A172 (cell line): ENCODE results near the gene GBA2. TPM values are rescaled to one million over a fixed set of nuclear protein-coding genes. Genes with fewer than 3 reads are reported as not detected.

Source experiments
- DNase-seq: peaks from one replicate; pipeline ENCODE4 v3.0.0-alpha.2; 2015; ENCODE audit warnings: low spot score
- total RNA-seq: library from RNA; depleted of rRNA; stranded (reverse); fragments of >200 nt; shearing (Covaris generic); gene quantifications from 2 replicates; pipeline ENCODE4 v1.2.3, GENCODE V29; 2014

GBA2 gene
- total RNA-seq, 1 experiment from 2014 or later = 12.2 TPM

DNA sequence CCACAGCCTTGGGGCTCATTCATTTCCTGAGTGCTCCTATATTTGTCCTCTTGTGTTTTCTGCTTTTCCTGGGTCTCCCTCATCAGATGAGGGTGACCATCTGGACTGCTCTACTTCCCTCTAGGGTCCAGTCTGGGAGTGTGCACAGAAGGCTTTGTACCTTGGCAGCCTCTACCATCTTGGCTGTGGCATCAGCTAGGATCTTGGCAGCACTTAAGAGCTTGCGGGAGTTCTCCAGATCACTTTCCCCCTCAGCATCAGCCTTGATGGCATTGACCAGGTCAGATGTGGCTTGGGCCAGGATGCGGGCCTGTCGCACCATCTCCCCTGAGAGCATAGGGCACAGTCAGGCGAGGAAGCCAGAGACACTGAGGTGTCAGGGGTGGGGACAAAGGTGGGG is 32.8 kb downstream of the GBA2 start:
- DNase-seq = no peak

DNA sequence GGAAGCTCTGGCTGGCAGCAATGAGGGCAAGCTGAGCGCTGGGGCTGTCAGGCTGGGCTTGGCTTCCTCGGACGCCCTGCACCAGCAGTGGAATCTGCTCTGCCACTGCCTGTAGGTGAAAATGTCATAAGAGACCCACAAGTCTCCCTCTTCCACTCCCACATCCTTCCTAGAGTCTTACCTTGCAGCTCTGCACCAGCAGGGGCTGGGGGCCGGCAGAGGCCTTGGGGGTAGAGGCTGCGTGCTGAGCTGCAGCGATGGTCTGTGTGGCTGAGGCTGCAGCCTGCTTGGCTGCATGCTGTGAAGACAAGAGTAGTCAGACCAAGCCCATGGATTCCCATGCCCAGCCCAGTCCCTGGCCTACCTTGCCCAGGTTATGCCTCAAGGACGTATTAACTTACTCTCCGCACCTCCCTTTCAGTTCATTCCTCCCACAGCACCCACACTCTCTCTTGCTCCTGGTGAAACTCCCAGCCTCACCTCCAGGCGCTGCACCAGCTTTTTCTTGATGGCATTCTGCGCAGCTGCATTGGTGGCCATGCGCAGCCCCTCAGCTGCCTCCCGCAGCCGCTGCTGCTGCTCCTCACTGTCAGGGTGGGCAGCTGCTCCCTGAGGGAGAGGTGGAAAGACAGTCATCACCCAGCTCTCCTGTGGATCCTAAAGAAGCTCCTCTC is 34.3 kb downstream of the GBA2 start:
- DNase-seq = no peak

DNA sequence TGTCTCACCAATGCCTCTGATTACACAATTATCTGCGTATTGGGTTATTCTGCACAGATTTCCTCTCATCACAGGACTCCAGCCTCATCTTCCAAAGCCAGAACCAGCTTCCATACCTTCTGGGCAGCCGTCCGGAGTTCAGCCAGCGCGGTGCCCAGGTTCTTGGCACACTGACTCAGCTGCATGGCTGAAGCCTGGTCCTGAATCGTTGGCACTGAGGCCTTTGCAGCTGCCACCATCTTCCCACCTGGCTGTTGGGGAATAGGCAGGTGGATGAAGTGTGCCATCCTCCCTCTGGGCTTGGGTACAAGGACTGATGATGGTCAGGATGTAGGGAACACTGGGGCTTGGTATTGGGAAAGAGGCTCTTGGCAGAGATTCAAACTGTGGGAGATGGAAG is 34.9 kb downstream of the GBA2 start:
- DNase-seq = no peak

DNA sequence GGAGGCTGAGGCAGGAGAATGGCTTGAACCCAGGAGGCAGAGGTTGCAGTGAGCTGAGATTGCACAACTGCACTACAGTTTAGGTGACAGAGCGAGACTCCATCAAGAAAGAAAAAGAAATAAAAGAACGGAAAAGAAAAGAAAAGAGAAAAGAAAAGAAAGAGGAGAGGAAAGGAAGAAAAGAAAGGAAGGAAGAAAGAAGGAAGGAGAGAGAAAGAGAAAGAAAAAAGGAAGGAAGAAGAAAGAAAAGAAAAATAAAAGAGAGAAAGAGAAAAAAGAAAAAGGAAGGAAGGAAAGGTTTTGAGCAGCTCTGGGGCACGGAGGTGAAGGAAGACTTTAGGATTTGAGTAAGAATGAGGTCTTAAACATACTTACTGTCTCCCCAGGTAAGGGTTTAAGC is 35.5 kb downstream of the GBA2 start:
- DNase-seq = no peak

DNA sequence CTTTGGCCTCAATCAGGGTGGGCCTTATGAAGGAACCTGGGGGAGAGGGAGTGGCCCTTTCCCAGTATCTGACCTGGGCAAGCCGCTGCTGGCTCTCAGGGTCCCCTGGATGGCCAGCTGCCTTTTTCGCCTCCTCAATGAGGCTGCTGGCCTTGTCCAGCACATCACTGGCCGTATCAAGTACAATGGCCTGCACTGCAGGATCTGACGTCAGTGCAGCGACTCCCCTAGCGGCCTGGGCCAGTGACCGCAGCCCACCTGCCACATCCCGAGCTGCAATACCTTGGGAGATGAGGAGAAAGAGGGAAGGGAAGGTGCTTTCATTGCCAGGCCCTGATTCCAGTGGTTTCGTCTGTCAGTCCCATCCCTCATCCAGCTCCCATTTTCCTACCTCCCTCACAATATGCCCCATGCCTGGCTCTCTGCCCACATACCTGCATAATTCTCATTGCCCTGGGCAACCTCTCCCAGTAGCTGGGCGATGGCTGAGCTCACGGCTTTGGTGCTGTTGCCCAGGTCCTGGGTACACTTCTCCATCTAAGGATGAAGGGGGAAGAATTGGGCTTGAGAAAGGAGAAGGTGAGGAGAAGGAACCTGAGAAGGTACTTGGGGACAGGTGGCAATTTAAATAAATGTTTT is 36.1 kb downstream of the GBA2 start:
- no peak for DNase-seq

DNA sequence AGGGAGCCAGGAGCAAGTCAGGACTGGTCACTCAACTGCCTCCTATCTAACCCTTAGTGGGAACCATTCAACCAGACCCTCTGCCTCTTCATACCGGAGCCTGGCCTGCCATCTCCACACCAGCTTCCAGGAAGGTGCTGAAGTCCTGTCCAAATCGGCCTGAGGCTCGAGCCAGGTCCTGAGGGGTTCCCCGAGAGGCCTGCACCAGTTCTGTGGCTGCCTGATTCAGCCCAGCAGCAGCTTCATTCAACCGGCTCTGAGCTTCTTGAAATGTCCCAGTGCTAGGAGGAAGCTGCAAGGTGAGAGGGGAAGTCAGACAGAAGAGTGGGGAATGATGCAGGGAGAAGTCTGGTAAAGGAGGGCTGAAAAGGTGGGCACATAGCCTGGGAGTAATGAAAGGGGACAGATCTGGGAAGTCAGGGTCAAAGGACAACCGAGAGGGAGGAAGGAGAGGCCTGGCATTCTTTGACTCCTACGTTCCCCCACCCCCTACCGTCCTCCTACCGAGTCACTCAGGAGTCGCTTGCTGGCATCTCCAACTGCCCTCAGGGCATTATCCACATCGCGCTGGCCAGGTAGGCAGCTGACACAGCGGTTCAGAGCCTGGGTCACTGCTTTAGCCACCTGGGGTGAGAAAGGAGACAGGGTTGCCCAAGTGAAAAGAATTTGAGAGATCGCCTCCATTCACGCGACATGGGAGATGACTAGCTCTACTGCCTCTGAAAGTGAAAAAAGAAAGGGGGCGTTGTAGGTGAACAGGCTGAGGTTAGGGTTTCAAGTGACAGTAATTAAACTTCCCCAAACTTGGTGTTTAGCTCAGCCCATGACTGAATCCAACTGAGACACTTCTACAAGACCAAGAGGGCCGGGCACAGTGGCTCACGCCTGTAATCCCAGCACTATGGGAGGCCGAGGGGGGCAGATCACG is 37.3 kb downstream of the GBA2 start:
- DNase-seq = no peak

DNA sequence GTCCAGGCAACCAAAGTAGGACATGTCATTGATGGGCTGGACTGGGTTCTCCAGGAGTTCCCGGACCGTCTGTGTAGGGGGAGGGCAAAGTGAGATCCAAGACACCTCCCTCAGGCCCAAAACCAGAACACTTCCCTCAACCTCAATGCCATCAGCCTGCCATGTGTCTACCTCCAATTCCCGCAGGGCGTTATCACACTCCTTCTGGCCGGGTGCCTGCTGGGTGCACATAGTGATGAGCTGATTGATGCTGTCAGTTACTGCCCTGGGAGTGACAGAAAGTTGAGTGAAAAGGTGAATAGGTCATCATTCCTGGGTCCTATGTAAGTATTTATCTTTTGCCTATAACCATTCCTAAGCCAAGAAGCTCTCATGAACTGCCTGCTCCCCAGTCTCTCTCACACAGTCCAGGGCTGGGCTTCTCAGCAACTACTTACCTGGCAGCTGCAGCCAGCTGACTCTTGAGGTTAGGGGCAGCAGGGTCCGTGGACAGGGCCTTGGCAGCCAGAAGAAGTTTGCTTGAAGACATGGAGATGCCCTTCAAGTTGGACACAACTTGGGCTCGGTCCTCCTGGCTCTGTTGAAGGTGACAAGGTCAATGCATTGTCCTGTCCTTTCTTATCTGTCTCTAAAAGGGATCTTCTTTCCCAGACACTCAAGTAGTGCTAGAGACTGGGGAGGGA is 38.1 kb downstream of the GBA2 start:
- DNase-seq = no peak

DNA sequence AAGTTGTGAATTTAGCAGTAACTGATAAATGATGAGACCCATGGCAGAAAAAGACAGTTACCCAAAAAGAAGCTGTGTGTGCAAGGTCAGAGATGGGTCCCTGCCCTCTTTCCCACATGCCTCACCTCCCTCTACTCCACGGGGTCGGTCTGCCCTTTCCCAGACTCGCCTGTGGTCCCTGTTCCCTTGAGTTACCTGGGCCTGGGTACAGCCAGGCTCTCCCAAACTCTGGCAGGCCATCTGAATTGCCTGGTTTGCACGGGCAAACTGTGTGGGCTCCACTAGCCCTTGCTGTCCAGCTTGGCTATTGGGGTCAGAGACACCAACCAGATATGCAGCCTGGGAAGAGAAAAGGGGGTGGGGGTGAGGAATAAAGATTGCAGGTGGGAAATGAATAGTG is 40.9 kb downstream of the GBA2 start:
- no peak for DNase-seq

DNA sequence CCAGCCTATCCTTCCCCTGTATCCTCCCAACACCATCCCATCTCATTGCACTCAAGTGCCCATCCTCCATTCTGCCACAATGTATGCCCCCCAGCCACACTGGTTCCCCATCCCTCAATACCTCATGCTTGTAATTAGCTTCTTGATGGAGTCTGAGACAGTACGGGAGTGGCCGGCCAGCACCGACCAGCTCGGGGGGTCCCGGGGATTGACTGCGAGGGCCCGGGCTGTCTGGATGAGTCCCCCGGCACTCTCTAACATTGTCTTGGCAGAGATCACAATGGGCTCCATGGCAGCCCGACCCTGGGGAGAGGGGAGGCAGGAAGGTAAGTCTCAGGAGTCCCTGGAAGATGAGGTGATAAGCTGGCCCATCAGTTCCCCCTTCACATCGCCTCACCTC is 42.1 kb downstream of the GBA2 start:
- no peak for DNase-seq

DNA sequence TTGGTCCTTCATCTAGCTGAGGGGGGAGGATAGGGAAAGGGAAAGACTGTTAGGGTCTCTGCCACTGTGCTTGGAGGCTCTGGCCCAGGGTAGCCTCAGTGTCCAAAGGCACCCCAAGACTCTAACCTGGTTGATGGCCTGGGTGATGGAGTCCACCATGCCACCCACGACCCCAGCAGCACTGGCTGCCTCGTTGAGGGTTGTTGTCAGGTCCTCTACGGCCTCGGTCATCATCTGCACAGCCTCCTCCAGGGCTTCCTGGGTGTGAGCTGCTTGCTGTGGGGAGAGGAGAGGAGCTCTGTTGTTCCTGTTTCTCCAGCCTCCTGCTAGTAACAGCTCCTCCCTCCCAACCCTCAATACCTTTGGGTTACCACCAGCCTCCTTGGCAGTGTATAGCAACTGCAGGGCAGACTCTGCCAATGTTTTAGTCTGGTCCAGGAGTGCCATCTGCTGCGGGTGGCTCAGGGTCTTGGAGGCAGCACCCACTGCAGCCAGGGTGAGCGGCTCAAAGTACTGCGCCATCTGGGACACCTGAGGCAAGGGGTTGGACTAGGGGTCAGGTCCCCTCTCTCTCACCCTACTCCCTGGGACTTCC is 43.1 kb downstream of the GBA2 start:
- DNase-seq = no peak

DNA sequence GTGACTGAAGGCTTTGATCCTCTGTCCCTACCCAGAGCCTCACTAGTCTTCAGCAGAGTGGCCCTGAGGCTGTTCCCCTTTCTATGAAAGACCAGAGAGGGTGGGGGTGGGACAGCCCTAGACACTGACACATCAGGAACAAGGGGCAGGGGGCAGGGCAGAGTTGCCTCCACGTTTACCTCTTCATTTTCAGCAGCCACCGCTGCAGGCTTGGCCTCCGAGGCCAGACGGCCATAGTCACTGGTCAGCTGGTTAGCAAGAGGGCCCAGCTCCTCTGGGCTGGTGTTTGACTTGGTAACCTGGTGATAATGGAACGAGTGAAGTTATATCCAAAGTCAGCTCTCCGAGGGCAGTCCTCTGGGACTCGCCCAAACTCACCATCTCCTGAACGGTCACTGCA is 43.7 kb downstream of the GBA2 start:
- DNase-seq = no peak

DNA sequence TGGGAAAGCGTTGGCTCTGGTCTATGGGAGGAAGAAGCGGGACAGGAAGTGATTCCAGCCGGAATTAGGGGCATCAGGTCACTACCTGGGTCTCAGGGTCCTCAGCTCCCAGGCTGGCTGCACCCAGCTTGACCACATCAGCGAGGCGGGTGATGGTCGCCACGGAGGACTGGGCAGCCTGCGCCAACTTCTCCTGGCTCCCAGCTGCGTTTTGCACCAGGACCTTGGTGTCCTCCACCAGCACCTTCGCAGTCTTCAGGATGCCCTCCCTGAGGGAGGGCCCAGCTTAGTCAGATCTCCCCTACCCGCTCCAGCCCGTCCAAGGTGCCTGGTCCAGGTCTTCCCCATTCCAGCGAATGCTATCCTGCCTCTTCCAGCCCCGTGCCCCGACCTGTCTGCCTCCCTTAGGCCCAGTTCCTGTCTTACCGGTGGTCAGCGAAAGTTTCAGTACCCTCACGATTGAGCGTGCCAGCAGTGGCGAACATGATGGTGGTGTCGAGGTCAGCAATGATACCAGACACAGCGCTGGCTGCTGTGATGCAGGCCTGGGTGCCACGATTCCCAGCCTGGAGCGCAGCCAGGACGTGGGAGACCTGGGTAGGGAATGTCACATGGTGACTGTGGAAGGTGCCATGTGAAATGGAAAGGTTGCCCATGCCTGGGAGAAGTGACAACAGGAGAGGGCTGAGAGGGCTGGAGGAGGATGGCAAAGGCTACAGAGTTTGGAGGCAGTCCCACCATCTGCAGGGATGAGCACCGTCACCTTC is 44.9 kb downstream of the GBA2 start:
- no peak for DNase-seq

DNA sequence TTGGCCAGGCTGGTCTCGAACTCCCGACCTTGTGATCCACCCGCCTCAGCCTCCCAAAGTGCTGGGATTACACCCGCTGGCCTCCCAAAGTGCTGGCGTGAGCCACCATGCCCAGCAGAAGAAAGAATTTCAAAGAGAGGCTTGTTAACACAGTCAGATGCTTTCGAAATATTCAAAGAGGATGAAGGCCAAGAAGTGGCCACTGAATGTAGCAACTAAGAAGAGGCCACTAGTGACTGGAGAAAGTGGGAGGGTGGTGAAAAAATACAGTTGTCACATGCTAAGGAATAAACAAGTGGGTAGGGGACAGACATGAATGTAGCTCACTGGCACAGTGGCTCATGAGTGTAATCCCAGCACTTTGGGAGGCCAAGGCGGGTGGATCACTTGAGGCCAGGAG is 46.3 kb downstream of the GBA2 start:
- no peak for DNase-seq

DNA sequence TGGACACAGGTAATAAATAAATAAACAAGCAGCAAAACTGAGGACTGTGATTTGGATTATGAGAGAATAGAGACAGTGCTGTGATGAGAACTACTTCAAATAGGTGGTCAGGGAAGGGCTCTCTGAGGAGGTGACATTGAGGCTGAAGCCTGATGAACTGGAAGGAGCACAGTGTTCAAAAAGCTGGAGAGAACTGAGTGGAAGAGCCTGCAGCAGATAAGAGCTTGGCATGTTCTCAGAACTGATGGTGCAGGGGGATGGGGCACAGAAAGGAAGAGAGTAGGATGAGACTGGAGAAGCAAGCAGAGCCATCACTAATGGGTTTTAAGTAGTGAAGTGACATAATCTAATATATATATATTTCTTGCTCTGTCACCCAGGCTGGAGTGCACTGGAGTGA is 48.1 kb downstream of the GBA2 start:
- DNase-seq = no peak

DNA sequence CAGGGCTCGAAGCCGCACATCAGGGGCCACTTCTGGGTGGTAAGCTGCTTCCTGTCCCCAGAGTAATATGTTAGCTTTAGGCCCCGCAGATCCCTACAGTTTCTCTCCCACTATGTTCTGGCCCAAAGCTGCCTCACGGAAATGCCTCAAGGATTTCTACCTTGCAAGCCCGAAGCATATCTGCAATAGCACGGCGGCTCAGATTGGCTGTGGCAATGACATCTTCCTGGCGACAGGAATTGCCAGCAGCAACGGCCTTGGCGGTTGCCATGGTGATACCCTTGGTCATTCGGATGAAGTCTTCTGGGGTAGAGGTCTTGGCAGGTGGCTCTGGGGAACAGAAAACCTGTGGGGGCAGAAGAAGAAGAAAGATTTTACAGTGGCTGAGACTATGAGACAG is 49.0 kb downstream of the GBA2 start:
- DNase-seq = no peak

DNA sequence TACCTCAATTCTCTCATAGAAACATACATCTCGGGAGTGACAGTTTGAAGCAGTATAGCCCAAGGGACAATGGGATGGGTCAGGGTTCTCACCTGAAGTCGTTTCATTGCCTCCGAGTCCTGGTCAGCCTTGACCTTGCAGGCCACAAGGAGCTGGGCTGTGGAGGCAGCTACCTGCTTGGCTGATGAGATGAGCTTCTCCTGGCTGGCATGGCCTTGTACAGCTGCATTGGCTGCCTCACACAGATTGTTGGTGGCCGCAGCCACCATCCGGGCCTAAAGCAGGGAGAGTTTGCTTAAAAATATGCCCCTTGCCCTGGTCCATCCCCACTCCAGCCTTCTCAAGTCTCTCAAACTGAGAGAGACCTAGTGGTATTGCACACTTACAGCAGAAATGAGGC is 50.8 kb downstream of the GBA2 start:
- DNase-seq = no peak

DNA sequence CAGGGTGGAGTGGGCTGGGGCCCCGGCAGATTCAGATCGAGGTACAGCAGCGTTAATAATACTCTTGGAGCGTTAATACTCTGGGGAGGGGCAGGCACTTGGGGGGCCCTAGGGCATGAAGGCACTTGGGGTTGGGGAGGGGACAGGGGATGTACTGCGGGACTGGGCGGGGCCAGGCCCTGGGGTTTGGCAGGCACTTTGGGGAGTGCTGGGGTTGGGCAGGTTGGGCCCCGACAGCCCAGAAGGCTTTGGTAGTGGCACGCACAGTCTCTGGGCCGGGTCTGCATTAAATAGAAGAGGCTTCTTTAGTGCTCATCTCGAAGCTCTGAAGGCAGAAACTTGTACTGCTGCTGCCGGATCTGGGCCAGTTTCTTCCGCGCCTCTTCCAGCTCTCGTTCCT is 51.5 kb downstream of the GBA2 start:
- DNase-seq = no peak

DNA sequence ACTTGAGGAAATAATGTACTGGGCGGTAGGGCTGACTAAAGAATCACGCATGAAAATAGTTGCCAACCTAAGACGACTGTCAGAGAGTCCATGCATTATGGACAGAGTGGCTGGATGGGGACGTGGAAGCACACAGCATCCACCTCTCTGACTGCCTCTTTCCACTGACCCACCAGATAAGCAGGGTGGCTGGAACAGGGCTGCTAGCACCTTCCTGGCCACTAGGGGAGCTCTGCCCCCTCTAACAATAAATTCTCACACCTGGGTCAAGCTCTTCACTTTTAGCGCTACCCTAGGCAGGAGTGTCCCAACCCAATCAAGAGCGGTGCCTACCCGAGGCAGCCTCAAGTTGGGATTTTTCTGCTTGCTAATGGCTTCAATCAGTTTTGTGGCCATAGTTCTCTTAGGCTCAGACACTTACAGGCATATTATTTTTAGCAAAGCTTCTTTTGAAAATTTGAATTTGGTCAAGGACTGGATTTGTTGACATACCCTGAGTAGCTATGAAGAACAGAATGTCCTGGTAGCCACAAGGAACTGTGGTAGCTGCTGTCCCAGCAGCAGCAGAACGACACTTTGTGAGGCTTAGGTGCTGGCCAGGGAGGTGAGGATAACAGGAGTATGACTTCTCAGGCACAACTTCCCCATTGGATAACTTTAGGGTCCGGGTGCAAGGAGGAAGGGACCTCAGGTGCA is 52.4 kb downstream of the GBA2 start:
- peak; percentile 46 for DNase-seq

DNA sequence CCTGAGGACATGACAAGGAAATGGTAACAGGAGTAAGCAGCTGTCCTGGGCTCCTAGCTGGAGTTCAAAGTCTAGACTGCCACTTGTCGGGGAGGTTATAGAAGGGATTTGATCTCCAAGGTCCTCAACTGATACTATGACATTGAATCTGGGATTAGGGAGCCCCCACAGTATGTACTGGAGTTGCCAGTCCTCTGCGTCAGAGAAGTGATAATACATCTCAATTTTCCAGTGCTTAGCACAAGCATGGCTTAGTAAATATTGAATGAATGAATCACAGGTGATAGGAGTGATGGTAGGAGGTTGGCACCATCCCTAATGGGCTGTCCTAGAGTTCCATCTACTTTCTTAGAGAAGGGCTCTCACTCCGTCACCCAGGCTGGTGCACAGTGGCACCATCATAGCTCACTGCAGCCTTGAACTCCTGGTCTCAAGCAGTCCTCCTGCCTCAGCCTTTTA is 53.1 kb downstream of the GBA2 start:
- DNase-seq = no peak

DNA sequence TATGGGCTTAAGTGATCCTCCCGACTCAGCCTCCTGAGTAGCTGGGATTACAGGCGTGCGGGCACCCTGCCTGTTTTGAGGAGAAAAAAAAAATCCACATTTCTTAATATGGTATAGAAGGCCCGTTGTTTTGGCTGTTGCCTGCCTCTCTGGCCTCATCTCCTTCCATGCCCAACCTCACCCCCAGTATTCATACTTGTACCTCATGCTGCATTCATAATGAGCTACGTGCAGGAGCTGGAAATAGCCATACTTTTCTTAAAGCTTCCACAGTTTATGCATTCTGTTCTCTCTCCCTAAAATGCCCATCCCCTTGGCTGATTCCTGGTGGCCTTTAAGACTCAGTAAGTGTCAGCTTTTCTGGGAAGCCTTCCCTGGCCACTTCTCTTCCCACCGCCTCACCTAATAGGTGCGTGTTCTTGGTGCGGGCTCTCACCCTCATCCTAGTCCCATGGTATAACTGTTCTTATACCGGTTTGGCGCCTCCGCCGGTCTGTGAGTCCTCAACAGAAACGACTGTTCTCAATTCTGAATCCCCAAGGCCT is 57.2 kb downstream of the GBA2 start:
- no peak for DNase-seq
